HepG2 (cell line): Measurements from ENCODE around the gene AFAP1.

ENCODE experiments used
- EZH2 ChIP-seq: conservative IDR thresholded peaks from 2 replicates; pipeline ENCODE4 v1.6.1; 2012; ENCODE audit warnings: mild to moderate bottlenecking, low read depth, low read length, moderate library complexity
- KAT7 ChIP-seq: IDR thresholded peaks from 2 replicates; pipeline ENCODE4 v1.6.1; 2018; ENCODE audit warnings: borderline replicate concordance, missing compliant biosample characterization
- ZNF629 ChIP-seq: sonication (generic); formaldehyde crosslinking; conservative IDR thresholded peaks from 2 replicates; pipeline ENCODE4 v1.5.0; 2020; ENCODE audit warnings: missing genetic modification reagents

DNA sequence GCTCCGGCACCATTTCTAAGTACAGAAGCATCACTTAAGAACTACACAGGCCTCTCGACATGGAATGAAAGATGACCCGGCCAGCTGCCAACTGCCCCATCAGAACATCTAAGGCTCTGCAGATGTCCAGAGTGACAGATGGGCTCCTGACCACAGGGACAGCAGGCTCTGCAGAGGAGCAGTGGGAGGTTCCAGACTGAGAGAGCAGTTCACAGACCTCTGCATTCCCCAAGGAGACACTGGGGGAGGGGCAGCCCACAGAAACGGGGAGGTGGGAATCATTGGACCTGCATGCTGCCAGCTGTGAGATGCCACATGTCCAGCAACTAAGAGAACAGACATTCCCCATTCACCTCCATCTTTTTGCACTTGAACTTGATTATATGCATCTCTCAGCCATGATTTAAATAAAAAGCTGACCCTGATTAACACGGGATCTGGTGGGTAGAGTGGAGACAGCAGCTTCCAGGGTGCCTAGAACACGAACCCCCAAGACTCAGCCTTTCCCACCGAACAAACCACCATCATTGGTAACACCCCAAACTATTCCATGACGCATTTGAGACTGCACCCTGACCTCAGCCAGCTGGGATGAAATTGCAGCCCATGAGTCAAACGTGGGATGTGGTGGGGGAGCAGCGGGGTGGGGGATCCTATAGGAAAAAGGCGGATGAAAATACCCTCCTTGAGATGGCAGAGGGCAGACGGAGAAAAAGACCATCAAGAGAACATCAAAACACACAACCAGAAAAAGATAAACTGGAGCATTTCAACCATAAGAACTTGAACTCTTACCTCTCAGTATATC is 47.2 kb downstream of the AFAP1 start:
- TF ChIP-seq KAT7 (CRISPR knock-in tag) = no peak
- TF ChIP-seq ZNF629 (CRISPR knock-in tag) = no peak
- TF ChIP-seq EZH2 = no peak
